NCI-H2196 (cell line): ENCODE measurements around the gene OSBPL8.
"Not testable (repeated sequence)": the region's sequence is repeated elsewhere in the genome, so short reads cannot be mapped to it uniquely, and the experiment has no call there.

Source experiments
- DNase-seq: peaks from one replicate; lab custom pipeline; 2025; ENCODE audit not compliant: unreplicated experiment; lab: John Stamatoyannopoulos, UW

The OSBPL8 gene

GRCh38 chr12:76478045-76478444, 81.5 kb downstream of the OSBPL8 start:
- no peak for DNase-seq

- not testable (repeated sequence) for DNase-seq
These were observed 86.7 kb downstream of the OSBPL8 start for GRCh38 chr12:76472862-76473261.

GRCh38 chr12:76471579-76471978, 88.0 kb downstream of the OSBPL8 start:
- DNase-seq, result no peak

GRCh38 chr12:76470028-76470939, 89.3 kb downstream of the OSBPL8 start:
- no peak for DNase-seq

GRCh38 chr12:76464631-76465166, 94.9 kb downstream of the OSBPL8 start:
- no peak for DNase-seq

- no peak for DNase-seq
These were observed 96.8 kb downstream of the OSBPL8 start for GRCh38 chr12:76462668-76463224.

GRCh38 chr12:76460807-76461206, 98.8 kb downstream of the OSBPL8 start:
- no peak for DNase-seq

GRCh38 chr12:76457818-76458217, 101.8 kb downstream of the OSBPL8 start:
- DNase-seq, result no peak

- no peak for DNase-seq
These were observed 102.6 kb downstream of the OSBPL8 start for GRCh38 chr12:76457010-76457409.

- DNase-seq, result peak; percentile 69
These were observed 103.8 kb downstream of the OSBPL8 start for GRCh38 chr12:76455582-76456345.

- no peak for DNase-seq
These were observed 108.0 kb downstream of the OSBPL8 start for GRCh38 chr12:76451528-76451927.

GRCh38 chr12:76450690-76451089, 108.9 kb downstream of the OSBPL8 start:
- no peak for DNase-seq

- no peak for DNase-seq
These were observed 109.6 kb downstream of the OSBPL8 start for GRCh38 chr12:76449993-76450392.

GRCh38 chr12:76449583-76449982, 110.0 kb downstream of the OSBPL8 start:
- DNase-seq, result no peak

- DNase-seq, result no peak
These were observed 110.6 kb downstream of the OSBPL8 start for GRCh38 chr12:76449016-76449415.

- no peak for DNase-seq
These were observed 113.5 kb downstream of the OSBPL8 start for GRCh38 chr12:76446090-76446489.

GRCh38 chr12:76445462-76445861, 114.1 kb downstream of the OSBPL8 start:
- no peak for DNase-seq

GRCh38 chr12:76444408-76444984, 115.1 kb downstream of the OSBPL8 start:
- no peak for DNase-seq

- no peak for DNase-seq
These were observed 118.6 kb downstream of the OSBPL8 start for GRCh38 chr12:76441016-76441415.

- DNase-seq, result no peak
These were observed 126.8 kb downstream of the OSBPL8 start for GRCh38 chr12:76432733-76433132.

GRCh38 chr12:76428117-76428516, 131.5 kb downstream of the OSBPL8 start:
- DNase-seq, result no peak
